Measurements from ENCODE around the gene SLC39A13. TPM values are rescaled to one million over a fixed set of nuclear protein-coding genes. Genes with fewer than 3 reads are reported as not detected.

The SLC39A13 gene
- total RNA-seq, 1 experiment from 2014 or later: 29.2 TPM

GRCh38 chr11:47426062-47426956 lies 17.9 kb downstream of the SLC39A13 start, which contains the start of gene PSMC3:
Gene PSMC3 (minus strand): TSS chr11:47426439. CDS start chr11:47426279, 160 bp downstream.
- no peak for TF ChIP-seq CTCF (conservative IDR thresholded peaks at IDR 0.05)
- Histone ChIP-seq H3K27ac (ENCODE audit: insufficient read length, low read depth, low read length) (no peak within 1 kb of the TSS), H3K4me1 (ENCODE audit: insufficient read depth, low read length) (peaks cover 3% of the 10 kb centered on the region; the same call in 1 of the 2 replicates), H3K79me2 (ENCODE audit: insufficient read depth, low read length) (no peaks in the 10 kb centered on the region; the same call in 1 of the 2 replicates), H3T11ph (ENCODE audit: low read length) (peak within 1 kb of the TSS; percentile 90), H2BK20ac (ENCODE audit: low read depth, low read length, poor library complexity, severe bottlenecking) (no peak within 1 kb of the TSS), H3K23ac (ENCODE audit: insufficient read length, low read depth, low read length) (no peak within 1 kb of the TSS), H4K8ac (replicated peaks; ENCODE audit: insufficient read length, low read depth, low read length) (no peak within 1 kb of the TSS), H3K18ac (ENCODE audit: insufficient read length, low read depth, low read length) (peak within 1 kb of the TSS; percentile 98), H3K9me3 (ENCODE audit: control insufficient read depth, low read depth, low read length) (no peaks in the 10 kb centered on the region), H3K4ac (ENCODE audit: low read depth, low read length) (no peak within 1 kb of the TSS; the same call in none of the 2 replicates), H2BK120ac (ENCODE audit: low read depth, low read length, poor library complexity, severe bottlenecking) (no peak within 1 kb of the TSS), H3K23me2 (ENCODE audit: insufficient read length, low read depth, low read length, poor library complexity, severe bottlenecking) (peaks cover 7% of the 10 kb centered on the region), H4K5ac (ENCODE audit: insufficient read length, low read depth, low read length) (peak within 1 kb of the TSS; percentile 96), H3K56ac (ENCODE audit: insufficient read length, low read depth, low read length) (no peak within 1 kb of the TSS), H2BK12ac (ENCODE audit: insufficient read length, low read depth, low read length) (no peak within 1 kb of the TSS), H4K20me1 (ENCODE audit: control insufficient read depth, insufficient read depth, insufficient read length) (peaks cover 3% of the 10 kb centered on the region), H3K4me2 (ENCODE audit: insufficient read depth, insufficient read length, low read length) (peak within 1 kb of the TSS; percentile 91), H2AFZ (ENCODE audit: low read length) (peak within 1 kb of the TSS; percentile 27), H3K9ac (ENCODE audit: extremely low read depth, insufficient read length, low read length) (peak within 1 kb of the TSS; percentile 90), H2BK5ac (ENCODE audit: insufficient read length, low read length) (no peak within 1 kb of the TSS), H3K27me3 (ENCODE audit: insufficient read depth, low read length) (no peaks in the 10 kb centered on the region), H3K79me1 (ENCODE audit: insufficient read depth, low read depth, low read length, poor library complexity, severe bottlenecking) (peaks cover 9% of the 10 kb centered on the region), H3K14ac (ENCODE audit: insufficient read depth, low read length) (peak within 1 kb of the TSS; percentile 94), H4K91ac (ENCODE audit: insufficient read length, low read depth, low read length) (no peak within 1 kb of the TSS), H2AK5ac (ENCODE audit: insufficient read length, low read length) (no peak within 1 kb of the TSS), H2BK15ac (ENCODE audit: low read depth, low read length) (no peak within 1 kb of the TSS)
- Mint-ChIP-seq H3K27me3 (ENCODE audit: low read depth) (no peaks in the 10 kb centered on the region), H3K36me3 (ENCODE audit: insufficient read depth in 1 of 3, low read depth in 3 of 3) (peaks cover 29 to 46% (median 46%) of the 10 kb centered on the region in 3 experiments; a peak in 6 of 7 replicates), H3K27ac (peak within 1 kb of the TSS; percentile 100), H3K4me3 (peak within 1 kb of the TSS; percentile 98 to 99), H3K4me1 (peaks cover 9 to 11% of the 10 kb centered on the region in 2 experiments), H3K9me3 (peaks cover 0 to 3% of the 10 kb centered on the region in 2 experiments; a peak in 2 of 5 replicates)
- no CpG with 5 or more reads among the region's 62 CpGs for WGBS (ENCODE audit: extremely low coverage, insufficient read length, low lambda C conversion rate)
- DNase-seq: peak; percentile 95
